ENCODE data around the gene ADCY7. TPM values are rescaled to one million over a fixed set of nuclear protein-coding genes. Genes with fewer than 3 reads are reported as not detected.

ADCY7 gene
- total and polyA plus RNA-seq, 2 donors from 2014 or later, result 0.86 to 40.5 TPM

DNA sequence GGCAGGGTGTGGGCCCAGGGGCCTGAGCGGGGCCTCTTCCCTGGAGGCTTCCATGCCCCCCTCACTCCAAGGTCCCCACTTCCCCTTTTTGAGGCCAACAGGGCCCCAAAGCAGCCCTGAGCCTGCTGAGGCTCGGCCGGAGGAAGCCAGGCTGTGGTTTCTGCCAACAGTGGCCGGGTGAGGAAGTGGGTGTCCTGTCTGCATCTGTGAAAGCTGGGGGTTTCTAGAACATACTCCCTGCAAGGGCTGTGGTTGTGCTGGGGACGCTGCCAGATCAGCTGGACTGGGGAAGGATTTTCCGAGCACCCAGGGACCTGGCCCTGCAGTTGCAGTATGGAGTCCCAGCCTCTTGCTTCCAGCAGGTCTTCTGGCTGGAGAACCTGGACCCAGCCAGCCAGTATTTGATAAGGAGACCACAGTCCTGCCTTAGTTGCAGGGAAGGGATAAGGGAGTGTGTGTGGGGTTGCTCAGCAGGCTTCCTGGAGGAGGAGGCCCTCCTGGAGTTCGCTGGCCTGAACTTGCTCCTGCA lies 15.7 kb downstream of the ADCY7 start:
- Histone ChIP-seq H3K4me1 (ENCODE audit: control insufficient read depth in 2 of 3, insufficient read depth in 2 of 3, low read depth in 1 of 3, low read length in 3 of 3) (no peaks in the 10 kb centered on the region), H3K9ac (ENCODE audit: low read length in 3 of 3) (no peak overlapping the region), H3K4me3 (ENCODE audit: low read length in 3 of 3) (no peak overlapping the region), H3K9me3 (ENCODE audit: control insufficient read depth in 2 of 3, insufficient read depth in 1 of 3, low read length in 3 of 3) (no peaks in the 10 kb centered on the region), H3K27ac (ENCODE audit: low read depth in 2 of 2, low read length in 2 of 2) (no peak overlapping the region), H3K36me3 (ENCODE audit: control insufficient read depth in 2 of 3, insufficient read depth in 3 of 3, low read length in 3 of 3) (no peaks in the 10 kb centered on the region), H3K27me3 (ENCODE audit: control insufficient read depth, insufficient read depth, low read length) (no peaks in the 10 kb centered on the region)
- DNase-seq, result peak in 1 of 5 donors; percentile 83
- FAIRE-seq, result no peak
- TF ChIP-seq, protein P1, sequence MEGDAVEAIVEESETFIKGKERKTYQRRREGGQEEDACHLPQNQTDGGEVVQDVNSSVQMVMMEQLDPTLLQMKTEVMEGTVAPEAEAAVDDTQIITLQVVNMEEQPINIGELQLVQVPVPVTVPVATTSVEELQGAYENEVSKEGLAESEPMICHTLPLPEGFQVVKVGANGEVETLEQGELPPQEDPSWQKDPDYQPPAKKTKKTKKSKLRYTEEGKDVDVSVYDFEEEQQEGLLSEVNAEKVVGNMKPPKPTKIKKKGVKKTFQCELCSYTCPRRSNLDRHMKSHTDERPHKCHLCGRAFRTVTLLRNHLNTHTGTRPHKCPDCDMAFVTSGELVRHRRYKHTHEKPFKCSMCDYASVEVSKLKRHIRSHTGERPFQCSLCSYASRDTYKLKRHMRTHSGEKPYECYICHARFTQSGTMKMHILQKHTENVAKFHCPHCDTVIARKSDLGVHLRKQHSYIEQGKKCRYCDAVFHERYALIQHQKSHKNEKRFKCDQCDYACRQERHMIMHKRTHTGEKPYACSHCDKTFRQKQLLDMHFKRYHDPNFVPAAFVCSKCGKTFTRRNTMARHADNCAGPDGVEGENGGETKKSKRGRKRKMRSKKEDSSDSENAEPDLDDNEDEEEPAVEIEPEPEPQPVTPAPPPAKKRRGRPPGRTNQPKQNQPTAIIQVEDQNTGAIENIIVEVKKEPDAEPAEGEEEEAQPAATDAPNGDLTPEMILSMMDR (IDR thresholded peaks at IDR 0.05; ENCODE audit: borderline replicate concordance, extremely low read depth, insufficient read depth), result no peak
- intact Hi-C loops (cut with DNase I), result no loop called here

DNA sequence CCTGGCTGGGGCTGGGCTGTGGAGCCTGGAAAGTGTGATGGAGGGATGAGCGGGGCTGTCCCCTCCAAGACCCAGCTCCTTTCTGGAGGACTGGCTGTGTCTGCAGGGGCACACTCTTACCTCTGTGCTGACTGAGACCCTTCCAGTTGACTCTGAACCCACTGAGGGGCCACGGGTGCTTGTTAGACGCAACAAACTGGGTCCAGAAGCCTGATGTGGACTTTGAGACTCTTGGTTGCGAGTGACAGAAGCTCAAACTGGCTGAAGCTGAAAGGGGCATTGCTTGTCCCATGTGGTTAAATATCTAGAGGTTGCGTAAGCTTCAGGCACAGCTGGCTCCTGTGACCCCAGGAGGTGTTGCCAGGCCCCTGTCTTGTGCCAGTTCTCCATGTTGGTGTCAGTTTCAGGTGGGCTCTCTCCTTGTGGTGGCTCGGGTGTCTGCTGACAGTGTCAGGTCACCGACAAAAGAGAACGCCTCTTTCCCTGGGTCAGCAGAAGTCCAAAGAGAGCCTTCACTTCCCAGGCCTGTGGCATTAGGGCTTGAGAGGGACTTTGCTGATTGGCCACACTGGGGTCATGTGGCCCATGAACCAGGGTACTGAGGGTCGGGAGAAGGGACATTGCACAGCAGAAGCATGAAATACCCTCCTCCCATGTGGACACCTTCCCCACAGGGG lies 16.7 kb downstream of the ADCY7 start:
- peak in 3 of 5 donors; percentile 19 to 34 (median 24) for DNase-seq
- Histone ChIP-seq H3K27me3 (ENCODE audit: control insufficient read depth, insufficient read depth, low read length) (no peaks in the 10 kb centered on the region), H3K9ac (ENCODE audit: low read length in 3 of 3) (no peak overlapping the region), H3K4me3 (ENCODE audit: low read length in 3 of 3) (no peak overlapping the region), H3K4me1 (ENCODE audit: control insufficient read depth in 2 of 3, insufficient read depth in 2 of 3, low read depth in 1 of 3, low read length in 3 of 3) (no peaks in the 10 kb centered on the region), H3K36me3 (ENCODE audit: control insufficient read depth in 2 of 3, insufficient read depth in 3 of 3, low read length in 3 of 3) (no peaks in the 10 kb centered on the region), H3K27ac (ENCODE audit: low read depth in 2 of 2, low read length in 2 of 2) (no peak overlapping the region), H3K9me3 (ENCODE audit: control insufficient read depth in 2 of 3, insufficient read depth in 1 of 3, low read length in 3 of 3) (no peaks in the 10 kb centered on the region)
- intact Hi-C loops (cut with DNase I), result no loop called here
- TF ChIP-seq, protein P1 (IDR thresholded peaks at IDR 0.05; ENCODE audit: borderline replicate concordance, extremely low read depth, insufficient read depth), result no peak
- no peak for FAIRE-seq

DNA sequence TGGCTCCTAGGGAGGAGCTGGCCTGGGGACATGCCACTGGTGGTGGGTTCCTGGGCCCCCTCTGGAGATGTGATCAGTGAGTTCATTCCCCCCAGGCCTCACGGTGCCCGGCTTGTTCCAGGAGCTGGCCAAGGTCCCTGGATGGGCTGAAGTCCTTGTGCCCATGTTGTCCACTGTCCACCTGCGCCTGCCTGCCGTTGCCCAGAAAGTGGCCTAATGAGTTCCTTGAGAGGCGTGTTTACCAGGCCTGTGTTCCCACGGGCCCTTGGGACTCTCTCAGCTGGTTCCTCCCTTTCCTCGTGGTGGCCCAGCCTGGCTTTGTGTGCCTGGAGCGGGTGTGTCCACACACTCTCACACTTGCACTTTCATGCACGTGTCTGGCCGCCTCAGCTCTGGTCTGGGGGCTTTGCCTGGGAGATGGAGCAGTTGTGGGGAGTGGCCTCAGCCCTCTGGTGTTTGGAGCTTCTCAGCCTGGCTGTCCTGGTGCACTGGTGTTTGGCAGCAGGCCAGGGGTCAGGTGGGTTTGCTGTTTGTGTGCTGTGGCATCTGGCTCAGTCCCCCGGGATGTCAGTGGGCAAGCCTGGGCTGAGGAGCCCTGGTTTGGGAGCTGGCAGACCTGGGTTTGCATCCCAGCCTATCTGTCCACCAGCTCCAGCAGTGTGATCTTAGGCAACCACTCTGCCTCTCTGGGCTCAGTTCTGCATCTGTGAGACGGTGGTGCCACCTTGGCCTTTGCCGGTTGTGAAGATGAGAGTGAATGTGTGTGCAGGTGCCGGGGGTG lies 18.0 kb downstream of the ADCY7 start:
- TF ChIP-seq, protein P1 (IDR thresholded peaks at IDR 0.05; ENCODE audit: borderline replicate concordance, extremely low read depth, insufficient read depth), result no peak
- no peaks in the 10 kb centered on the region for H3K27me3 ChIP-seq (ENCODE audit: control insufficient read depth, insufficient read depth, low read length)
- H3K27ac ChIP-seq (ENCODE audit: low read depth in 2 of 2, low read length in 2 of 2), result no peak overlapping the region
- H3K9me3 ChIP-seq (ENCODE audit: control insufficient read depth in 2 of 3, insufficient read depth in 1 of 3, low read length in 3 of 3), result no peaks in the 10 kb centered on the region
- H3K36me3 ChIP-seq (ENCODE audit: control insufficient read depth in 2 of 3, insufficient read depth in 3 of 3, low read length in 3 of 3), result no peaks in the 10 kb centered on the region
- FAIRE-seq (no peak), DNase-seq (no peak)
- H3K9ac ChIP-seq (ENCODE audit: low read length in 3 of 3), result no peak overlapping the region
- H3K4me1 ChIP-seq (ENCODE audit: control insufficient read depth in 2 of 3, insufficient read depth in 2 of 3, low read depth in 1 of 3, low read length in 3 of 3), result no peaks in the 10 kb centered on the region
- intact Hi-C loops (cut with DNase I), result no loop called here
- no peak overlapping the region for H3K4me3 ChIP-seq (ENCODE audit: low read length in 3 of 3)

Data from kidney (tissue), 14 donors.